ENCODE data around the gene CRYBA2.

CRYBA2 gene

GRCh38 chr2:219022616-219023015, 29.4 kb upstream of the CRYBA2 start:
- DNase-seq = no peak

GRCh38 chr2:219022041-219022440, 28.8 kb upstream of the CRYBA2 start:
- no peak for DNase-seq

- DNase-seq = no peak
Observed at GRCh38 chr2:219021591-219021990, 28.4 kb upstream of the CRYBA2 start.

GRCh38 chr2:219020604-219021365, 27.6 kb upstream of the CRYBA2 start:
- no peak for DNase-seq

GRCh38 chr2:219019436-219019835, 26.2 kb upstream of the CRYBA2 start:
- DNase-seq = no peak

GRCh38 chr2:219018726-219019125, 25.5 kb upstream of the CRYBA2 start:
- no peak for DNase-seq

- DNase-seq = no peak
Observed at GRCh38 chr2:219018286-219018685, 25.1 kb upstream of the CRYBA2 start.

- no peak for DNase-seq
Observed at GRCh38 chr2:219017201-219017931, 24.1 kb upstream of the CRYBA2 start.

GRCh38 chr2:219016721-219017120, 23.5 kb upstream of the CRYBA2 start:
- DNase-seq = no peak

GRCh38 chr2:219010873-219011272, 17.7 kb upstream of the CRYBA2 start:
- DNase-seq = no peak

- no peak for DNase-seq
Observed at GRCh38 chr2:219010162-219010756, 17.0 kb upstream of the CRYBA2 start.

- DNase-seq = no peak
Observed at GRCh38 chr2:219009294-219009693, 16.1 kb upstream of the CRYBA2 start.

- no peak for DNase-seq
Observed at GRCh38 chr2:219003979-219004378, 10.8 kb upstream of the CRYBA2 start.

- no peak for DNase-seq
Observed at GRCh38 chr2:219003267-219003634, 10.0 kb upstream of the CRYBA2 start.

GRCh38 chr2:219002395-219003266, 9.4 kb upstream of the CRYBA2 start:
- DNase-seq = peak; percentile 63

GRCh38 chr2:219001577-219002394, 8.6 kb upstream of the CRYBA2 start:
- no peak for DNase-seq

GRCh38 chr2:219001100-219001576, 7.9 kb upstream of the CRYBA2 start:
- no peak for DNase-seq

- no peak for DNase-seq
Observed at GRCh38 chr2:219000569-219000960, 7.3 kb upstream of the CRYBA2 start.

GRCh38 chr2:218999881-219000568, 6.8 kb upstream of the CRYBA2 start:
- peak; percentile 46 for DNase-seq

- no peak for DNase-seq
Observed at GRCh38 chr2:218999021-218999880, 6.0 kb upstream of the CRYBA2 start.
